HepG2 (cell line): ENCODE results near the gene CDKN3. TPM values are rescaled to one million over a fixed set of nuclear protein-coding genes. Genes with fewer than 3 reads are reported as not detected.
"Not testable (repeated sequence)": the region's sequence is repeated elsewhere in the genome, so short reads cannot be mapped to it uniquely, and the experiment has no call there.

Experiments
- ATAC-seq: fragments of 200-7000 bp; cut with Tn5 transposase; 3 replicates; pipeline ENCODE4 v1.9.1; 2020; ENCODE audit warnings: mild to moderate bottlenecking, moderate library complexity
- BruUV-seq: library from RNA; stranded (reverse); fragments of 400-500 nt; replicated peaks from 2 replicates; lab custom pipeline; 2021; lab: Mats Ljungman, UMichigan
- CTCF ChIA-PET: fragments of 300-600 bp; formaldehyde crosslinking; extraction: SDS; loops from one replicate; lab custom pipeline; 2021; ENCODE audit warnings: low total read pairs, inconsistent platforms, low intra/inter-chr PET ratio; lab: Yijun Ruan, JAX
- POLR2A ChIA-PET: fragments of 350-600 bp; sonication (Branson Sonifier 250); formaldehyde crosslinking; loops from one replicate; lab custom pipeline; 2020; ENCODE audit warnings: antibody characterized with exemption, inconsistent platforms; lab: Yijun Ruan, JAX
- DNase-seq: peaks from one replicate; pipeline ENCODE4 v3.0.0-alpha.2; 2015; ENCODE audit warnings: low spot score
- FAIRE-seq: peaks from 3 replicates; lab custom pipeline; 2011; peaks lifted over from hg19 to GRCh38; lab: Jason Lieb, UNC
- H2AFZ ChIP-seq: one replicate; pipeline ENCODE4 v1.6.1; 2011; ENCODE audit warnings: low read length, inconsistent platforms
- H3K27ac ChIP-seq: fragments of 300-600 bp; 3 replicates; pipeline ENCODE4 v1.8.0; 2011; ENCODE audit warnings: mixed run types, mild to moderate bottlenecking, mixed read lengths, low read length, inconsistent platforms; ENCODE audit not compliant: insufficient read depth; ENCODE audit errors: extremely low read length
- H3K27me3 ChIP-seq, 2 experiments: fragments of 200-600 bp in 1 of 2; 2 replicates in 1 of 2; 3 replicates in 1 of 2; pipeline versions ENCODE4 v1.6.0 to v1.8.0; 2011; ENCODE audit warnings: low read length in 2 of 2, mild to moderate bottlenecking in 2 of 2, moderate library complexity in 2 of 2, inconsistent platforms in 1 of 2; ENCODE audit not compliant: insufficient read depth in 2 of 2, control insufficient read depth in 1 of 2
- H3K36me3 ChIP-seq, 2 experiments: fragments of 200-600 bp in 1 of 2; replicated peaks in 1 of 2; 2 replicates in 1 of 2; 3 replicates in 1 of 2; pipeline versions ENCODE4 v1.5.1 to v1.8.0; 2011; ENCODE audit warnings: low read length in 2 of 2, inconsistent platforms in 1 of 2; ENCODE audit not compliant: insufficient read depth in 2 of 2, control insufficient read depth in 1 of 2
- H3K4me1 ChIP-seq: 2 replicates; pipeline ENCODE4 v1.5.1; 2012; ENCODE audit warnings: low read length, inconsistent platforms; ENCODE audit not compliant: insufficient read depth
- H3K4me2 ChIP-seq: 2 replicates; pipeline ENCODE4 v1.6.0; 2011; ENCODE audit warnings: low read depth, low read length, inconsistent platforms
- H3K4me3 ChIP-seq, 3 experiments: fragments of 200-600 bp in 1 of 3; sonication (generic), shearing (Covaris generic) in 1 of 3; replicated peaks in 1 of 3; 2 replicates each; pipeline ENCODE4 v1.5.1; 2011 to 2016; ENCODE audit warnings: low read length in 3 of 3, inconsistent platforms in 2 of 3, low read depth in 2 of 3, mild to moderate bottlenecking in 2 of 3, control low read depth in 1 of 3, mixed read lengths in 1 of 3; ENCODE audit not compliant: insufficient read depth in 1 of 3
- H3K79me2 ChIP-seq: one replicate; pipeline ENCODE4 v1.6.1; 2011; ENCODE audit warnings: low read length, inconsistent platforms; ENCODE audit not compliant: insufficient read depth
- H3K9ac ChIP-seq: 2 replicates; pipeline ENCODE4 v1.6.0; 2011; ENCODE audit warnings: mild to moderate bottlenecking, low read depth, low read length, inconsistent platforms; ENCODE audit not compliant: insufficient read depth
- H3K9me3 ChIP-seq: 2 replicates; pipeline ENCODE4 v1.5.1; 2012; ENCODE audit warnings: mild to moderate bottlenecking, low read length
- H4K20me1 ChIP-seq: 2 replicates; pipeline ENCODE4 v1.6.0; 2011; ENCODE audit warnings: inconsistent platforms, mild to moderate bottlenecking, low read length, moderate library complexity; ENCODE audit not compliant: insufficient read depth
- FOXA1 ChIP-seq, 2 experiments: fragments of 450-650 bp in 1 of 2; sonication (generic) in 1 of 2; formaldehyde crosslinking in 1 of 2; IDR thresholded peaks; 2 replicates each; pipeline versions ENCODE4 v1.4.0 to v1.6.1; 2016 to 2020; ENCODE audit warnings: missing genetic modification reagents in 1 of 2
- GPN1 ChIP-seq: sonication (generic); formaldehyde crosslinking; IDR thresholded peaks from 2 replicates; pipeline ENCODE4 v1.5.1; 2020; ENCODE audit warnings: missing genetic modification reagents, borderline replicate concordance
- MXI1 ChIP-seq: IDR thresholded peaks from 3 replicates; pipeline ENCODE4 v1.6.1; 2012; ENCODE audit warnings: low read depth, low read length, inconsistent platforms, borderline replicate concordance
- PHF5A ChIP-seq: IDR thresholded peaks from one replicate; pipeline ENCODE4 v1.6.1; 2018; ENCODE audit warnings: low read depth, missing genetic modification reagents; ENCODE audit not compliant: unreplicated experiment
- PTBP1 ChIP-seq: fragments of 200-400 bp; formaldehyde crosslinking; IDR thresholded peaks from 2 replicates; pipeline ENCODE4 v1.6.1; 2018; ENCODE audit warnings: low read length, low read depth; ENCODE audit not compliant: poor library complexity, severe bottlenecking
- SMAD3 ChIP-seq: sonication (generic); formaldehyde crosslinking; IDR thresholded peaks from 2 replicates; pipeline ENCODE4 v1.4.0; 2020; ENCODE audit warnings: missing genetic modification reagents
- STAT5B ChIP-seq: sonication (generic); formaldehyde crosslinking; IDR thresholded peaks from 2 replicates; pipeline ENCODE4 v1.4.0; 2020; ENCODE audit warnings: missing genetic modification reagents
- ZHX1 ChIP-seq: sonication (generic); formaldehyde crosslinking; IDR thresholded peaks from 2 replicates; pipeline ENCODE4 v1.8.1; 2022; ENCODE audit warnings: low read depth, mild to moderate bottlenecking, missing genetic modification reagents
- ZNF547 ChIP-seq: sonication (generic); formaldehyde crosslinking; IDR thresholded peaks from 2 replicates; pipeline ENCODE4 v1.5.1; 2020; ENCODE audit warnings: mild to moderate bottlenecking, missing genetic modification reagents
- ZNF574 ChIP-seq: sonication (generic); formaldehyde crosslinking; IDR thresholded peaks from 2 replicates; pipeline ENCODE4 v1.4.0; 2020; ENCODE audit warnings: missing genetic modification reagents
- WGBS: methylation state at CpG from one replicate; pipeline ENCODE4 v1.1.6; 2017; ENCODE audit warnings: low lambda C conversion rate; 5-methylcytosine and 5-hydroxymethylcytosine counted together
- in situ Hi-C: cut with HindIII; loops from 2 replicates; pipeline ENCODE4 v1.10.0; 2017; ENCODE audit warnings: low pct_unique_long_range_greater_than_20kb; ENCODE audit not compliant: extremely low pct_ligation_motif_present
- intact Hi-C: fragments of 100-400 bp; cut with micrococcal nuclease; formaldehyde crosslinking; loops from one replicate; pipeline ENCODE4 v1.10.0; 2022; ENCODE audit not compliant: unreplicated experiment
- polyA plus RNA-seq, 8 experiments: library from polyadenylated mRNA; depleted of rRNA in 3 of 8; stranded (reverse) in 7 of 8; unstranded in 1 of 8; fragments of >200 nt; fragmentation: Illumina TruSeq in 4 of 8; extraction: Trizol in 4 of 8; gene quantifications; 2 replicates each; pipeline versions ENCODE4 v1.2.1 to v1.2.3, GENCODE V29; 2011 to 2016; ENCODE audit warnings: low read depth in 4 of 8, missing spikeins in 1 of 8, mixed read lengths in 1 of 8; ENCODE audit not compliant: insufficient read depth in 1 of 8
- total RNA-seq, 5 experiments: library from RNA; depleted of rRNA; stranded (reverse); fragments of >200 nt; fragmentation: Illumina TruSeq; extraction: Trizol; gene quantifications; 2 replicates each; pipeline ENCODE4 v1.2.3, GENCODE V29; 2016; ENCODE audit warnings: low read depth in 1 of 5

CDKN3 gene
- total and polyA plus RNA-seq, 2 of the 13 experiments (the other 11 are each of a cell fraction or from before 2014, with no cell fraction given) = 63.0 to 88.9 TPM

DNA sequence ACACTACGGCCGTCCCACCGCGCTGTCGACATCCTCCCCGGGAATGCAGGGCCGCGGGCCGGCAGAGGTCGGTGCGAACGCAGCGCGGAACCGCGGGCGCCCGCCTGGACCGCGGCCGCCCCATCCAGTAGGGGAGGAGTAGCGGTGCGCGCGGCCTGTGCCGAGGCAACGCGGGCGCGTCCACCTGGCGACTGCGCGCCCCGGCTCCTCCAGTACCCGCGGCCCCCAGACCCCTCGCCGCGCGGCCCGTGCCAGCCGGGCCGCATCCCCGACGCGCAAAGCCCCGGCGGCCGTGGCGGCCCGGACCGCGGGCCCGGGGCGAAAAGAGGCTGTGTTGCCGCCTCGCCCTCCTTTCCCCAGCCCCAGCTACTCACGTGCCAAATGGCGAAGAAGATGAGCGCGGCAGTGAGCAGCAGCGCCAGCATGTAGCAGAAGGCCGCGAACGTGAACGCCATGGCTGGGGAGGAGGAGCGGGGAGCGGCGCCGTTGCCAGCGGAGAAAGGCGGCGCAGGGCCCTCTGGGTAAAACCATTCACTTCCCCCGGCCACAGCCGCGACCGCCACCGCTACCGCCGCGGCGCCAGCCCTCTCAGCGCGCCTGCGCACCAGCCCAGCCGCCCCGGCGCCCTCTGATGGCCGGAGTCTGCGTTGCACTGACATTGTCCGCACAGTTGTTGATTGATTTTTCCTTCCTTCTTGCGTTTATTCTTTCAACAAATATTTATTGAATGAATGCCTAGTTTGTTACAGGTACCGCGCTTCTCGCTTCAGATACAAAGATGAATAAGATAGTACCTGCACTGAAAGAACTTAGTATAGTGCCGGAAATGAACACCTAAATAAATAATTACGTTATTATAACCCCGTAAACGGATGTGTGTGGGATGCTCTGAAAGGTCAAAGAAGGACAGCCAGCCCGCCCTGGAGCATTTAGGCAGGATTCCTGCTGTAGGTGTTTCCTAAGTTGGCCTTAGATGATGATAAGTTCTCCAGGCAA is 44.4 kb downstream of the CDKN3 start, which contains the start of gene CNIH1 (continued):
- TF ChIP-seq GPN1 (CRISPR knock-in tag) (no peak), MXI1 (peak; percentile 64; the same call in 1 of the 3 replicates), ZNF547 (CRISPR knock-in tag) (0 out of 2 replicates have a peak, but pooled peaks have one; percentile 53), ZNF574 (CRISPR knock-in tag) (peak; percentile 79), FOXA1 (IDR thresholded peaks at IDR 0.05) (no peak), FOXA1 (CRISPR knock-in tag; IDR thresholded peaks at IDR 0.05) (peak; percentile 36; the same call in 1 of the 2 replicates), ZHX1 (CRISPR knock-in tag) (peak; percentile 29; the same call in 1 of the 2 replicates), STAT5B (peak; percentile 68; the same call in 1 of the 2 replicates), SMAD3 (CRISPR knock-in tag) (no peak), PHF5A (CRISPR knock-in tag) (no peak), PTBP1 (no peak)

GRCh38 chr14:54442961-54443360 is 46.2 kb downstream of the CDKN3 start:
- H3K27ac ChIP-seq, POLR2A ChIA-PET, BruUV-seq, H3K4me2 ChIP-seq, H3K36me3 ChIP-seq, CTCF ChIA-PET, DNase-seq, H3K4me3 ChIP-seq, H2AFZ ChIP-seq, in situ Hi-C loops, ATAC-seq, FAIRE-seq, H3K27me3 ChIP-seq, H4K20me1 ChIP-seq, H3K9me3 ChIP-seq, H3K9ac ChIP-seq: not testable (repeated sequence)
- intact Hi-C loops = loop anchor here (5.0 kb wide), 1 partner anchor 44 kb away; the partner anchor contains the start of gene GMFB
- peaks cover 28% of the 10 kb centered on the region for H3K79me2 ChIP-seq
- WGBS = 100% methylated on average over 11 of the region's 23 CpGs
- peaks cover 55% of the 10 kb centered on the region for H3K4me1 ChIP-seq
